Measurements from ENCODE around the gene CCDC187. TPM values are rescaled to one million over a fixed set of nuclear protein-coding genes. Genes with fewer than 3 reads are reported as not detected.

CCDC187 gene
- total RNA-seq, 1 experiment from 2014 or later: 0.11 TPM

GRCh38 chr9:136292026-136292538 lies 11.8 kb downstream of the CCDC187 start:
- no peak overlapping the region for H3K27ac Mint-ChIP-seq (ENCODE audit: unreplicated experiment)
- H3K4me1 ChIP-seq: peaks cover 19% of the 10 kb centered on the region
- H3K36me3 Mint-ChIP-seq (ENCODE audit: insufficient read depth, unreplicated experiment): no peaks in the 10 kb centered on the region
- H3K4me1 Mint-ChIP-seq (ENCODE audit: low read depth, unreplicated experiment): no peaks in the 10 kb centered on the region
- H3K27me3 ChIP-seq (replicated peaks; ENCODE audit: control insufficient read depth, insufficient read depth, low read length): no peaks in the 10 kb centered on the region
- CTCF ChIA-PET: no interaction called here
- no TSS peak for BruUV-seq (replicated peaks)
- no peak for TF ChIP-seq CTCF (IDR thresholded peaks at IDR 0.05; ENCODE audit: insufficient read depth in 1 of 2, low read depth in 1 of 2, low read length in 1 of 2, severe bottlenecking in 1 of 2, unreplicated experiment in 1 of 2)
- H3K9me3 ChIP-seq: no peaks in the 10 kb centered on the region; the same call in 1 of the 2 replicates
- intact Hi-C loops (cut with micrococcal nuclease; ENCODE audit: unreplicated experiment): no loop called here
- H3K4me3 Mint-ChIP-seq (ENCODE audit: unreplicated experiment): no peak overlapping the region
- no peak for DNase-seq
- no peaks in the 10 kb centered on the region for H3K27me3 Mint-ChIP-seq (ENCODE audit: insufficient read depth, unreplicated experiment)
- H3K4me3 ChIP-seq (ENCODE audit: low read depth, low read length): no peak overlapping the region
- H3K36me3 ChIP-seq (ENCODE audit: control insufficient read depth, insufficient read depth, low read length): no peaks in the 10 kb centered on the region
- H3K9me3 Mint-ChIP-seq (ENCODE audit: unreplicated experiment): no peaks in the 10 kb centered on the region
- POLR2A ChIA-PET: no interaction called here

- intact Hi-C loops (cut with micrococcal nuclease; ENCODE audit: unreplicated experiment): no loop called here
- ChIA-PET CTCF (interaction anchor here (0.6 kb wide), 1 partner anchor 32 kb away, joined by 3 read pairs; no protein-coding TSS in a partner anchor), POLR2A (no interaction called here)
- no peak overlapping the region for H3K4me3 ChIP-seq (ENCODE audit: low read depth, low read length)
- H3K27me3 ChIP-seq (replicated peaks; ENCODE audit: control insufficient read depth, insufficient read depth, low read length): no peaks in the 10 kb centered on the region
- H3K4me1 ChIP-seq: peaks cover 12% of the 10 kb centered on the region
- H3K36me3 ChIP-seq (ENCODE audit: control insufficient read depth, insufficient read depth, low read length): no peaks in the 10 kb centered on the region
- H3K9me3 ChIP-seq: no peaks in the 10 kb centered on the region; the same call in 1 of the 2 replicates
- Mint-ChIP-seq H3K4me1 (ENCODE audit: low read depth, unreplicated experiment) (no peaks in the 10 kb centered on the region), H3K27me3 (ENCODE audit: insufficient read depth, unreplicated experiment) (no peaks in the 10 kb centered on the region), H3K4me3 (ENCODE audit: unreplicated experiment) (no peak overlapping the region), H3K9me3 (ENCODE audit: unreplicated experiment) (no peaks in the 10 kb centered on the region), H3K27ac (ENCODE audit: unreplicated experiment) (no peak overlapping the region), H3K36me3 (ENCODE audit: insufficient read depth, unreplicated experiment) (no peaks in the 10 kb centered on the region)
- DNase-seq: no peak
- no TSS peak for BruUV-seq (replicated peaks)
- TF ChIP-seq CTCF (IDR thresholded peaks at IDR 0.05; ENCODE audit: insufficient read depth in 1 of 2, low read depth in 1 of 2, low read length in 1 of 2, severe bottlenecking in 1 of 2, unreplicated experiment in 1 of 2): no peak
Measured at GRCh38 chr9:136291306-136292025, 12.4 kb downstream of the CCDC187 start.

- Mint-ChIP-seq H3K4me3 (ENCODE audit: unreplicated experiment) (no peak overlapping the region), H3K27me3 (ENCODE audit: insufficient read depth, unreplicated experiment) (no peaks in the 10 kb centered on the region), H3K27ac (ENCODE audit: unreplicated experiment) (no peak overlapping the region), H3K9me3 (ENCODE audit: unreplicated experiment) (no peaks in the 10 kb centered on the region), H3K36me3 (ENCODE audit: insufficient read depth, unreplicated experiment) (no peaks in the 10 kb centered on the region), H3K4me1 (ENCODE audit: low read depth, unreplicated experiment) (no peaks in the 10 kb centered on the region)
- intact Hi-C loops (cut with micrococcal nuclease; ENCODE audit: unreplicated experiment): no loop called here
- Histone ChIP-seq H3K36me3 (ENCODE audit: control insufficient read depth, insufficient read depth, low read length) (no peaks in the 10 kb centered on the region), H3K27me3 (replicated peaks; ENCODE audit: control insufficient read depth, insufficient read depth, low read length) (no peaks in the 10 kb centered on the region), H3K9me3 (no peaks in the 10 kb centered on the region; the same call in 1 of the 2 replicates), H3K4me3 (ENCODE audit: low read depth, low read length) (no peak overlapping the region), H3K4me1 (peaks cover 7% of the 10 kb centered on the region)
- ChIA-PET CTCF (interaction anchor here (0.6 kb wide), 1 partner anchor 31 kb away, joined by 3 read pairs; no protein-coding TSS in a partner anchor), POLR2A (no interaction called here)
- no peak for DNase-seq
- no TSS peak for BruUV-seq (replicated peaks)
- no peak for TF ChIP-seq CTCF (IDR thresholded peaks at IDR 0.05; ENCODE audit: insufficient read depth in 1 of 2, low read depth in 1 of 2, low read length in 1 of 2, severe bottlenecking in 1 of 2, unreplicated experiment in 1 of 2)
Measured at GRCh38 chr9:136290508-136291000, 13.3 kb downstream of the CCDC187 start.
